ENCODE data around the gene JAK2. TPM values are rescaled to one million over a fixed set of nuclear protein-coding genes. Genes with fewer than 3 reads are reported as not detected.

The JAK2 gene
- total RNA-seq, 1 experiment from 2014 or later = 3.3 TPM

- ATAC-seq = peak; percentile 48; the same call in 1 of the 2 replicates
- no peak overlapping the region for H3K4me3 Mint-ChIP-seq
- no peaks in the 10 kb centered on the region for H3K27me3 Mint-ChIP-seq (ENCODE audit: low read depth)
- no peak for TF ChIP-seq CREM (CRISPR knock-in tag; IDR thresholded peaks at IDR 0.05)
- ChIA-PET POLR2A (no interaction called here), CTCF (no interaction called here)
- peaks cover 19% of the 10 kb centered on the region for H3K9me3 Mint-ChIP-seq
- no peak for DNase-seq (ENCODE audit: low spot score)
- H3K4me1 Mint-ChIP-seq = no peaks in the 10 kb centered on the region
- no peak overlapping the region for H3K27ac Mint-ChIP-seq
- H3K36me3 Mint-ChIP-seq = peaks cover 11% of the 10 kb centered on the region
Measured at GRCh38 chr9:4959031-4959430, 26.0 kb upstream of the JAK2 start.

GRCh38 chr9:4962085-4962484 is 23.0 kb upstream of the JAK2 start:
- CTCF ChIA-PET = no interaction called here
- H3K36me3 Mint-ChIP-seq = no peaks in the 10 kb centered on the region
- ATAC-seq = no peak
- TF ChIP-seq ESRRA (CRISPR knock-in tag; IDR thresholded peaks at IDR 0.05; ENCODE audit: borderline replicate concordance) = no peak
- TF ChIP-seq SP1 (CRISPR knock-in tag; conservative IDR thresholded peaks at IDR 0.05) = no peak
- no peak for TF ChIP-seq ZNF317 (CRISPR knock-in tag; IDR thresholded peaks at IDR 0.05; ENCODE audit: borderline replicate concordance, low read depth)
- no peak for TF ChIP-seq SMAD3 (CRISPR knock-in tag; IDR thresholded peaks at IDR 0.05; ENCODE audit: borderline replicate concordance)
- TF ChIP-seq TEAD1 (CRISPR knock-in tag; IDR thresholded peaks at IDR 0.05) = no peak
- no peak for TF ChIP-seq ZNF423 (CRISPR knock-in tag; IDR thresholded peaks at IDR 0.05)
- no peak for TF ChIP-seq PRRX2 (CRISPR knock-in tag; IDR thresholded peaks at IDR 0.05)
- TF ChIP-seq, protein P1, sequence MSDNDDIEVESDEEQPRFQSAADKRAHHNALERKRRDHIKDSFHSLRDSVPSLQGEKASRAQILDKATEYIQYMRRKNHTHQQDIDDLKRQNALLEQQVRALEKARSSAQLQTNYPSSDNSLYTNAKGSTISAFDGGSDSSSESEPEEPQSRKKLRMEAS (CRISPR knock-in tag; IDR thresholded peaks at IDR 0.05) = no peak
- TF ChIP-seq TP53 (CRISPR knock-in tag; IDR thresholded peaks at IDR 0.05) = no peak
- TF ChIP-seq GRHL2 (CRISPR knock-in tag; IDR thresholded peaks at IDR 0.05; ENCODE audit: insufficient replicate concordance, severe bottlenecking) = no peak
- H3K27me3 Mint-ChIP-seq (ENCODE audit: low read depth) = no peaks in the 10 kb centered on the region
- no peaks in the 10 kb centered on the region for H3K4me1 Mint-ChIP-seq
- H3K4me3 Mint-ChIP-seq = no peak overlapping the region
- POLR2A ChIA-PET = no interaction called here
- H3K9me3 Mint-ChIP-seq = no peaks in the 10 kb centered on the region
- no peak overlapping the region for H3K27ac Mint-ChIP-seq
- DNase-seq (ENCODE audit: low spot score) = no peak

DNA sequence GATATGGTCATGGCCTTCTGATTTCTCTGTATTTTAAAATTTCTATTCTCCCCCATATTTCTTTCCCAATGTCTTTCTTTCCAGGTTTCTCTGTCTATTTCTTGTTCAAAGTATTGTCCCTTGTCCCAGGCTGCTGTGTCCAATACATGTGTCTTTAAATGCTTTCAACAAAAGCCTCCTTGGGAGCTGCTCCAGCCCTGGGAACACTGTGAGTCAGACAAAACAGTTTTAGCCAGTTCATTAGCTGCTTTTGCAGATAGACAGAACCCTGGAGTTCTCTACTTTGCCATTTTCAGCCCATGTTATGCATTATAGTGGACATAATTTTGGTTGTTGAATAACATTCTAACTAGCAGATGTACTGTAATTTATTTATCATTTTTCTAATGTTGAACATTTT is 20.5 kb upstream of the JAK2 start:
- Mint-ChIP-seq H3K4me3 (no peak overlapping the region), H3K36me3 (no peaks in the 10 kb centered on the region), H3K27ac (no peak overlapping the region), H3K9me3 (no peaks in the 10 kb centered on the region), H3K4me1 (no peaks in the 10 kb centered on the region), H3K27me3 (ENCODE audit: low read depth) (no peaks in the 10 kb centered on the region)
- ATAC-seq (no peak), DNase-seq (ENCODE audit: low spot score) (no peak)
- TF ChIP-seq TCF7 (CRISPR knock-in tag; IDR thresholded peaks at IDR 0.05; ENCODE audit: low read depth) (no peak), SP1 (CRISPR knock-in tag; conservative IDR thresholded peaks at IDR 0.05) (no peak), AFF4 (CRISPR knock-in tag; IDR thresholded peaks at IDR 0.05; ENCODE audit: borderline replicate concordance) (no peak), ZNF416 (CRISPR knock-in tag; IDR thresholded peaks at IDR 0.05) (no peak), HMGA2 (CRISPR knock-in tag; IDR thresholded peaks at IDR 0.05) (no peak), CTCF (IDR thresholded peaks at IDR 0.05) (no peak), EMX1 (CRISPR knock-in tag; IDR thresholded peaks at IDR 0.05) (no peak), FOXK1 (CRISPR knock-in tag; IDR thresholded peaks at IDR 0.05) (no peak)
- POLR2A ChIA-PET = no interaction called here
- CTCF ChIA-PET = no interaction called here
